Skeletal muscle tissue (tissue), 4 donors: ENCODE results near the gene PRELID2. TPM values are rescaled to one million over a fixed set of nuclear protein-coding genes. Genes with fewer than 3 reads are reported as not detected.

ENCODE experiments used
- H3K27ac ChIP-seq: one replicate; pipeline ENCODE4 v1.7.0; 2013; ENCODE audit warnings: mild to moderate bottlenecking, low read depth, low read length, inconsistent platforms
- H3K27me3 ChIP-seq, 3 donors: one replicate each; pipeline ENCODE4 v1.7.0; 2013; ENCODE audit warnings: low read length in 3 of 3; ENCODE audit not compliant: control insufficient read depth in 3 of 3, insufficient read depth in 3 of 3
- H3K36me3 ChIP-seq, 3 donors: one replicate each; pipeline ENCODE4 v1.7.0; 2013; ENCODE audit warnings: low read length in 3 of 3; ENCODE audit not compliant: control insufficient read depth in 3 of 3, insufficient read depth in 3 of 3
- H3K4me1 ChIP-seq, 3 donors: one replicate each; pipeline ENCODE4 v1.7.0; 2013; ENCODE audit warnings: low read length in 3 of 3, mild to moderate bottlenecking in 3 of 3; ENCODE audit not compliant: control insufficient read depth in 3 of 3, insufficient read depth in 3 of 3
- H3K4me3 ChIP-seq, 3 donors: one replicate each; pipeline ENCODE4 v1.7.0; 2013; ENCODE audit warnings: low read length in 3 of 3
- H3K9ac ChIP-seq, 3 donors: one replicate each; pipeline ENCODE4 v1.7.0; 2013; ENCODE audit warnings: low read length in 3 of 3, mild to moderate bottlenecking in 3 of 3, moderate library complexity in 2 of 3, low read depth in 1 of 3
- H3K9me3 ChIP-seq, 3 donors: one replicate each; pipeline ENCODE4 v1.7.0; 2013; ENCODE audit warnings: low read length in 3 of 3; ENCODE audit not compliant: control insufficient read depth in 3 of 3
- total RNA-seq: library from RNA; depleted of rRNA; stranded (reverse); fragments of >200 nt; gene quantifications from one replicate; pipeline ENCODE4 v1.2.3, GENCODE V29; 2014
- donor health status: Osteomylitis.

Gene PRELID2
- total RNA-seq, 1 donor from 2014 or later, result 59.5 TPM

DNA sequence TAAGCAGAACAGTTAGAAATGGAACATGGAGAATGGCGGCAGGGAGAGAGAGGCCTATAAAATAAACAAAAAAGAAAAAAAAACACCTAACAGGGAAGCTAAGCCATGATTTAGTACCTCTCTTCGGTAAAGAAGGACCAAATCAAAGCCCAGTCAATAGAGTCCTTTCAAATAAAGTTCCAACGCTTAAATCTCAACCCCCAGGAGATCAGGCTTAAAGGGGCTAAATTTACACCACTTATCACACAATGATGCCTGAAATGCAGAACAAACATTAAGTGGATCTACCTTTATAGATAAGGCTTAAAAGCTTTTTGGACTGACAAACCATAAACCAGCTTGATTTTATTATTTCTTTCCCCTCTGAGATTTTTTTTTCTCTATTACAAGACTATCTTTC, 66.3 kb downstream of the PRELID2 start:
- Histone ChIP-seq H3K9me3 (no peaks in the 10 kb centered on the region), H3K4me1 (no peaks in the 10 kb centered on the region), H3K9ac (no peak overlapping the region), H3K27ac (no peak overlapping the region), H3K4me3 (no peak overlapping the region), H3K27me3 (no peaks in the 10 kb centered on the region), H3K36me3 (no peaks in the 10 kb centered on the region)

DNA sequence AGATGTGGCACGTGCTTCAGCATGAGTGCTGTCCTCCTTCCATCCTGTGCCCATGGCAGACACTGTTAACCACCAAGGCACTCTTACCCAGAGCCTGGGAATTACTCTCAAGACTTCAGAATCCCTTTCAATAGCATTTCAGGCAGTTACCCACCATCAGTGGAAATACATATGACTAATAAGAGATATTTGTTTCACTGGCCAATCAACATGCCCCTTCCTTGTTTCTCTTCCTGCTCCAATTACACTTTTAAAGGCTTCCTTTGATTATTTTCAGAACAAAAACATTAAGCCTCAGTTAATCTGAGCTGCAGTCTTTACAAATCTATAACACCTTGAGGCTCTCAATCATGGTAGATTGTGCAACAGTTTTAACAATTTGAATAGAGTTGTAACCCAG, 70.8 kb downstream of the PRELID2 start:
- Histone ChIP-seq H3K9ac (no peak overlapping the region), H3K36me3 (no peaks in the 10 kb centered on the region), H3K4me1 (no peaks in the 10 kb centered on the region), H3K27ac (no peak overlapping the region), H3K4me3 (no peak overlapping the region), H3K9me3 (no peaks in the 10 kb centered on the region), H3K27me3 (no peaks in the 10 kb centered on the region)

DNA sequence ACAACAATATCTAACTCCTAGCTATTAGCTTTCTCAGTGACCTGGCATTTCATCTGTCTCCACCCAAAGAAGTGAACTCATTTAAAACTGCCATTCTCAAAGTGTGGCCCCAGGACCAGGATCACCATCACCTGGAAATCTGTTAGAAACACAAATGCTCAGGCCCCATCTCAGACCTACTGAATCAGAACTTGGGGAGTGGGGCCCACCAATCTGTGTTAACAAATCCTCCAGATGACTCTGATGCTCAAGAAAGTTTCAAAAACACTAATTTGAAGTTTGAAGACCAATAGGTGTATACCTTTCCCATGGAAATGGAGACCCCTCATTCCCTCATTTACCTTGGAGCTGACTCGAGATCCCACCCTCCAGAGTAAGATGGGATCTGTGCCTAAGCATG, 72.3 kb downstream of the PRELID2 start:
- no peak overlapping the region for H3K27ac ChIP-seq
- H3K9me3 ChIP-seq, result no peaks in the 10 kb centered on the region
- no peaks in the 10 kb centered on the region for H3K27me3 ChIP-seq
- H3K36me3 ChIP-seq, result no peaks in the 10 kb centered on the region
- no peak overlapping the region for H3K4me3 ChIP-seq
- H3K4me1 ChIP-seq, result no peaks in the 10 kb centered on the region
- H3K9ac ChIP-seq, result no peak overlapping the region

DNA sequence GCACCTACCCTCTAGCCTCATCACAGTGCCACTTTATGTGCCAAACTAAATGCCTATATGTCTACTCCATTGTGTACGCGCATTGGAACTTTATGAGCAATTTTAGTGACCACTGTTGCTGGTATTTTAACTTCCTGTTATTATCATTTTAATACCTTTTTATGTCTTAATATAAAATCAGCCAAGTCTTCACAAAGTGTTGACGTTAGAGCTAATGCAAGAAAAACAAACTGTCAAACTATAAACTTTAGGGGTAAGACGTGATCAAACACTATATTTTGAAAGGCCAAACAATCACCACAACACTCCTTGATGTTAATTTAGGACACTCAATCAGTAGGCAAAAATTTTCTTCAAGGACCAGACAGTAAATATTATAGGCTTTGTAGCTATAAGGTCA, 73.9 kb downstream of the PRELID2 start:
- Histone ChIP-seq H3K27me3 (no peaks in the 10 kb centered on the region), H3K36me3 (no peaks in the 10 kb centered on the region), H3K4me3 (no peak overlapping the region), H3K27ac (no peak overlapping the region), H3K9ac (no peak overlapping the region), H3K4me1 (no peaks in the 10 kb centered on the region), H3K9me3 (no peaks in the 10 kb centered on the region)

DNA sequence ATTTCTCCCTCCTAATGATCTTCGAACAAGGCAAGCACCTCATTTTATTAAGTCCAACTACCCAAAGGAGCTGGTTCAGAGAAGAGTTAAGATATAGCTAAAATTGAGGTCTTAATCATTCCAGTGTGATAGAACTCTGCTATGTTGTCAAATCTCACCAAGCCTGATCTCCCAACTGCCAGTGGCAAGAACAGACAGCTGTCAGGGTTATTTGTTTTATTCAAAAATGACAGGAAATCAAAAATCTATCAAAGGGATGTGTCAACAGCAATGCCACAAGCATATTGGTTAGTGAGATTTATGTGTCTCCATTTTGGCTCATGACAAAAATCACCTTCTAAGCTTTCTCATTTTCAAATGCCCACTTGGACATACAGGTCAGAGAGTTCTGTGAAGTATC, 74.5 kb downstream of the PRELID2 start:
- no peak overlapping the region for H3K4me3 ChIP-seq
- H3K9ac ChIP-seq, result no peak overlapping the region
- H3K9me3 ChIP-seq, result no peaks in the 10 kb centered on the region

DNA sequence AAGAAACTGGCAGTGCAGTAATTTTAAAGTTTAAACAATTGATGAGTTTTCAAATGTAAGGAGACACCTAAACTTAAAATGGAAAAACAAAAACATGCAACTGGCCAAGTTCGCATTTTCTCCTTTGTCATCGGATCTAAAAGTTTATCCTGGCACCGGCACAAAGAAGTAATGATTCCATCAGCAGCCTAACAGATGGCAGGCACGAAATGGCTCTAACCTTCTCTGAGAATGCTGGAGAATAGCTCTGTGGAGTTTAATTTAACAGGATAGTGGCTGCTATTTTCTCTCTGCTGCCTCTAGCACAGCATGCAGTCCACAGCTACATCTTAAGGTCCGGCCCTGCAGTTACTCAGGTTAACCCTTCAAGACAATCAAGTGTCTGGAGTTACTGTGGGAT, 82.2 kb downstream of the PRELID2 start:
- no peaks in the 10 kb centered on the region for H3K27me3 ChIP-seq
- H3K27ac ChIP-seq, result no peak overlapping the region
- H3K9ac ChIP-seq, result no peak overlapping the region
- no peaks in the 10 kb centered on the region for H3K36me3 ChIP-seq
- H3K9me3 ChIP-seq, result peaks cover 0 to 2% (median 0%) of the 10 kb centered on the region in 3 donors
- no peak overlapping the region for H3K4me3 ChIP-seq
- peaks cover 0 to 7% (median 6%) of the 10 kb centered on the region in 3 donors for H3K4me1 ChIP-seq

More for the DNA sequence above, 74.5 kb downstream of the PRELID2 start:
- Histone ChIP-seq H3K27me3 (no peaks in the 10 kb centered on the region), H3K36me3 (no peaks in the 10 kb centered on the region), H3K27ac (no peak overlapping the region), H3K4me1 (no peaks in the 10 kb centered on the region)

DNA sequence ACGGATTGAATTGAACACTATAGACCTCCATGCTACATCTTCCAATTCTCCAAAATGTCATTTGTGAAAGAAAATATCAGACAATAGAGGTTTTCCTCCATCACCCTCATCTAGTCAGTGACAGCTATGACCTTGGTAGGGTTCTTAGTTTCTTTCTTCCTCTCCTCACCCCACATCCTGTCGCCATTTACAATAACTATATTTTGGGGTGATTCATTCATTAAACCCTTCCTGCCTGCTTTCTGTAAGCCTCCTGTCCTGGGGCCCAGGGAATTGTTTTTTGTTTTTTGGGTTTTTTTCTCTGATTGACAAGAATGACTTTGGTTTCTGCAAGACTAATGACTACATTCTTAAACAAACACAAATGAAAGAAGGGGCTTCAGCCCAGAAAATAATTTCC, 82.6 kb downstream of the PRELID2 start:
- H3K4me1 ChIP-seq, result peaks cover 0 to 7% (median 6%) of the 10 kb centered on the region in 3 donors
- H3K9me3 ChIP-seq, result peaks cover 0 to 2% (median 0%) of the 10 kb centered on the region in 3 donors
- H3K27me3 ChIP-seq, result no peaks in the 10 kb centered on the region

DNA sequence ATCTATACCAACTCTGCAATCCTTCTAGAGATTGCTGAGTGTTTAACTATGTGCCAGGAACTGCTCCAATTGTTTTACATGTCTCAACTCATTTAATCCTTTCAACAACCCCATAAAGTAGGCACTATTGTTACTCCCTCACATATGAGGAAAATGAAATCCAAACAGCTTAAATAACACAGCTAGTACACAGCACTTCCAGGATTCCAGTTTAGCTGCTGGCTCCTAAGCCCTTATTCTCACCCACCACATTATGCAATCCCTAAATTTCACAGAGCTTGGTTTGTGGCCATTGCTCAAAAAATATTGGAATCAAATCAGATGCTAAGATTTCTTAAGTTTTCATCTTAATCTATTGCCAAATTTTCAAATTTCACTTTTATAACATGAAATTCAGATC, 84.9 kb downstream of the PRELID2 start:
- no peak overlapping the region for H3K4me3 ChIP-seq
- H3K27ac ChIP-seq, result no peak overlapping the region
- no peak overlapping the region for H3K9ac ChIP-seq
- peaks cover 0 to 2% (median 0%) of the 10 kb centered on the region in 3 donors for H3K9me3 ChIP-seq
- no peaks in the 10 kb centered on the region for H3K36me3 ChIP-seq
- H3K27me3 ChIP-seq, result no peaks in the 10 kb centered on the region
- H3K4me1 ChIP-seq, result peaks cover 0 to 7% (median 6%) of the 10 kb centered on the region in 3 donors

More for the DNA sequence above, 82.6 kb downstream of the PRELID2 start:
- Histone ChIP-seq H3K36me3 (no peaks in the 10 kb centered on the region), H3K4me3 (no peak overlapping the region), H3K9ac (no peak overlapping the region), H3K27ac (no peak overlapping the region)

DNA sequence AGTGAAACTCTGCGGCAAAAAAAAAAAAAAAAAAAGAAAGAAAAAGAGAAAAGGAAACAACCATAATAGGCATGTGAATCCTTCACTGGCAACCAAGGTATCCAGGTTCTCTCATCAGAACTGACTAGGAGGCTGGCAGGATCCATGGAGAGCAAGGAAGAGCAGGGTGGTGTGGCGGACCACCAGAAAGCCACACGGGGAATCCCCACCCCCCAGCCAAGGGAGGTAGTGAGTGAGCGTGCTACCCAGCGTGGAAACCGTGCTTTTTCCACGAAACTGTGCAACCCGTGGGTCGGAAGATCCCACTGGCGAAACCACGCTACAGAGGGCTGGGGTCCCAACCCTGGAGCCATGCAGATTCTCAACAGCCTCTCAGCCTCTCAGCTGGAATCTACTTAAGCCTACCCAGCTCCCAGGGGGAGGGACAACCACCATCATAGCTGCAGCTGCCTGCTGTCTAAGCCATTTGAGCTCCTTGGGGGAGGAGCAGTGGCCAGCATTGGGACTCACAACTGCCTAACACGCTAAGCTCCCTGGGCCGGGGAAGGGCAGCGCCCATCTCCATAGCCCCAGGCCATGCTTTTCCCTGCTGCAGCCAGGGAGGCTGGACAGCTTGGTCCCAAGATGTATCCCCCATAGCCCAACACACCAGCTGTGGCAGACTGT, 91.6 kb downstream of the PRELID2 start:
- Histone ChIP-seq H3K27me3 (no peaks in the 10 kb centered on the region), H3K4me1 (no peaks in the 10 kb centered on the region), H3K4me3 (no peak overlapping the region), H3K9me3 (no peaks in the 10 kb centered on the region), H3K9ac (no peak overlapping the region), H3K36me3 (no peaks in the 10 kb centered on the region), H3K27ac (no peak overlapping the region)

DNA sequence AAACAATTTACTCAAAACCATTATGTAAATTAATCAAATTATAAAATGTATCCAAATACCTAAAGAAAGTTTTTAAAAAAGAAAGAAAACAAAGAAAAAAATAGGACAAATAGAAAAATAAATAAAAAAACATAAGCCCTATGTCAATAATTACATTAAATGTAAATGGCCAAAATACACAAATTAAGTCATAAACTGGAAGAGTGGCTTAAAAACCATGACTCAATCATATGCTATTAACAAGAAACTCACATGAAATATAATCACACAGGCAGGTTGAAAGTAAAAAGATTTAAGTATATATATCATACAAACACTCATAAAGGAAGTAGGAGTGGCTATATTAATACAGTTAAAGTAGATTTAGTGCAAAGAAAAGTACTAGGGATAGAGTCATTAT, 95.3 kb downstream of the PRELID2 start:
- Histone ChIP-seq H3K27ac (no peak overlapping the region), H3K9ac (no peak overlapping the region), H3K36me3 (no peaks in the 10 kb centered on the region)

More for the DNA sequence above, 95.3 kb downstream of the PRELID2 start:
- no peak overlapping the region for H3K4me3 ChIP-seq
- H3K27me3 ChIP-seq, result no peaks in the 10 kb centered on the region
- no peaks in the 10 kb centered on the region for H3K9me3 ChIP-seq
- no peaks in the 10 kb centered on the region for H3K4me1 ChIP-seq
